SU-DHL-6 (cell line): ENCODE data around the gene EXOC3.

ENCODE experiments used
- H2AFZ ChIP-seq: fragments of 200-600 bp; sonication (generic); 2 replicates; pipeline ENCODE4 v1.6.1; 2014; ENCODE audit warnings: low read depth, mild to moderate bottlenecking, moderate library complexity, mixed read lengths, antibody characterized with exemption, low read length; ENCODE audit not compliant: severe bottlenecking
- H3F3A ChIP-seq: fragments of 200-600 bp; shearing (Covaris generic); 2 replicates; pipeline ENCODE4 v1.6.0; 2016; ENCODE audit warnings: antibody characterized with exemption, mild to moderate bottlenecking; ENCODE audit not compliant: insufficient read depth
- H3K27ac ChIP-seq: fragments of 200-600 bp; sonication (generic); 2 replicates; pipeline ENCODE4 v1.5.1; 2016; ENCODE audit warnings: low read depth, mild to moderate bottlenecking, low read length, moderate library complexity, mixed read lengths
- H3K27me3 ChIP-seq: fragments of 200-600 bp; sonication (generic), shearing (Covaris generic); 2 replicates; pipeline ENCODE4 v1.6.0; 2014; ENCODE audit warnings: mild to moderate bottlenecking, low read length
- H3K36me3 ChIP-seq: fragments of 200-600 bp; sonication (generic); 2 replicates; pipeline ENCODE4 v1.6.1; 2014; ENCODE audit warnings: mild to moderate bottlenecking, low read length, mixed read lengths
- H3K4me2 ChIP-seq: fragments of 300-600, 200-600 bp; shearing (Covaris generic), sonication (generic); 2 replicates; pipeline ENCODE4 v1.6.0; 2014; ENCODE audit warnings: low read length, low read depth, mild to moderate bottlenecking; ENCODE audit not compliant: poor library complexity, severe bottlenecking
- H3K4me3 ChIP-seq: fragments of 200-600 bp; sonication (generic); 2 replicates; pipeline ENCODE4 v1.5.1; 2014; ENCODE audit warnings: antibody characterized with exemption, low read length, mild to moderate bottlenecking, mixed read lengths; ENCODE audit not compliant: insufficient read depth, poor library complexity, severe bottlenecking
- H3K79me2 ChIP-seq: fragments of 200-600 bp; sonication (generic); 2 replicates; pipeline ENCODE4 v1.6.1; 2014; ENCODE audit warnings: mild to moderate bottlenecking, low read length, moderate library complexity; ENCODE audit not compliant: insufficient read depth
- H3K9ac ChIP-seq: fragments of 200-600 bp; sonication (generic); 2 replicates; pipeline ENCODE4 v1.7.0; 2014; ENCODE audit warnings: mild to moderate bottlenecking, low read length
- H3K9me2 ChIP-seq: fragments of 200-600 bp; sonication (generic); replicated peaks from 2 replicates; pipeline ENCODE4 v1.6.1; 2014; ENCODE audit warnings: low read length; ENCODE audit not compliant: insufficient read depth
- H3K9me3 ChIP-seq: fragments of 200-600 bp; sonication (generic); 2 replicates; pipeline ENCODE4 v1.6.1; 2014; ENCODE audit warnings: low read length, mixed read lengths; ENCODE audit not compliant: insufficient read depth
- H4K20me1 ChIP-seq: fragments of 200-600 bp; sonication (generic); 2 replicates; pipeline ENCODE4 v1.6.1; 2014; ENCODE audit warnings: low read depth, mild to moderate bottlenecking, antibody characterized with exemption, low read length, moderate library complexity, mixed read lengths
- CTCF ChIP-seq: fragments of 200-600 bp; sonication (generic); IDR thresholded peaks from one replicate; pipeline ENCODE4 v1.5.1; 2017; ENCODE audit warnings: antibody characterized with exemption, mild to moderate bottlenecking, low read length, moderate library complexity; ENCODE audit not compliant: insufficient read depth, poor library complexity, severe bottlenecking
- EZH2phosphoT487 ChIP-seq: fragments of 200-600 bp; sonication (generic), shearing (Covaris generic); conservative IDR thresholded peaks from 2 replicates; pipeline ENCODE4 v1.6.1; 2018; ENCODE audit warnings: mild to moderate bottlenecking, antibody characterized with exemption, low read length, moderate library complexity, mixed read lengths

EXOC3 gene

DNA sequence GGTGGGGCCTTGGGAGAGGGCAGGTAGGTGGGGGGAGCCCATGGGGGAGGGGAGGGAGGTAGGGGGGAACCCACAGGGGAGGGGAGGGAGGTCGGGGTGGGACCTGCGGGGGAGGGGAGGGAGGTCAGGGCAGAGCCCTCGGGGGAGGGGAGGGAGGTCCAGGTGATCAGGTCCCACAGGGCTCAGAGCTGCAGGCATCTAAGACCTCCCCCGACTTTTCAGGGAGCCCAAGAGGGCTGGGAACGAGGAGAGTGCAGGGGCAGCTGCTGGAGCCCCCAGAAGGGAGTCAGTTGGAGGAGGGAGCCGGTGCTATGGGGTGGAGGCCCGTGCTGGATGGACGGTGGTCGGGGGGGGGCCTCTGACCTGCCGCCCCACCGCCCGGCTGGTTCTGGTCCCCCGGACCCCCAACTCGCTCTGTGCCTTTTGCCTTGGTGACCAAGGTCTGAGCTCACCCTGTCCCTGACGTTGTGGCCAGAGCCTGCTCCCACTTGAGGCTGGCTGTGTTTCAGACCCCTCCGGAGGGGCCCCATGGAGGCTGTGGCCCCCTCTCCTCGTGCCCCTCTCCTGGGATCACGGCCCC lies 49.4 kb downstream of the EXOC3 start:
- H3K27ac ChIP-seq, result no peak overlapping the region
- no peaks in the 10 kb centered on the region for H3K27me3 ChIP-seq
- no peak overlapping the region for H3K9ac ChIP-seq
- H2AFZ ChIP-seq, result no peak overlapping the region
- no peaks in the 10 kb centered on the region for H3K9me3 ChIP-seq
- H3K79me2 ChIP-seq, result no peaks in the 10 kb centered on the region
- no peaks in the 10 kb centered on the region for H3K9me2 ChIP-seq
- H3K4me2 ChIP-seq, result no peak overlapping the region
- TF ChIP-seq CTCF (no peak), EZH2phosphoT487 (no peak)
- H3K4me3 ChIP-seq, result no peak overlapping the region
- no peaks in the 10 kb centered on the region for H3K36me3 ChIP-seq
- H3F3A ChIP-seq, result no peaks in the 10 kb centered on the region
- H4K20me1 ChIP-seq, result no peaks in the 10 kb centered on the region

GRCh38 chr5:493119-493701 lies 50.2 kb downstream of the EXOC3 start:
- no peak overlapping the region for H3K27ac ChIP-seq
- H3K4me3 ChIP-seq, result no peak overlapping the region
- no peaks in the 10 kb centered on the region for H3K27me3 ChIP-seq
- no peak overlapping the region for H3K9ac ChIP-seq
- H3K79me2 ChIP-seq, result no peaks in the 10 kb centered on the region
- H4K20me1 ChIP-seq, result no peaks in the 10 kb centered on the region
- no peaks in the 10 kb centered on the region for H3F3A ChIP-seq
- no peak overlapping the region for H3K4me2 ChIP-seq
- H3K36me3 ChIP-seq, result no peaks in the 10 kb centered on the region
- TF ChIP-seq EZH2phosphoT487 (no peak), CTCF (no peak)
- H3K9me2 ChIP-seq, result no peaks in the 10 kb centered on the region
- H2AFZ ChIP-seq, result no peak overlapping the region
- H3K9me3 ChIP-seq, result no peaks in the 10 kb centered on the region

- TF ChIP-seq CTCF (no peak), EZH2phosphoT487 (no peak)
- Histone ChIP-seq H2AFZ (no peak overlapping the region), H3K79me2 (no peaks in the 10 kb centered on the region), H3K36me3 (no peaks in the 10 kb centered on the region), H3K9me3 (no peaks in the 10 kb centered on the region), H3K4me2 (no peak overlapping the region), H3K27ac (no peak overlapping the region), H3F3A (no peaks in the 10 kb centered on the region), H4K20me1 (no peaks in the 10 kb centered on the region), H3K4me3 (no peak overlapping the region), H3K9ac (no peak overlapping the region), H3K9me2 (no peaks in the 10 kb centered on the region), H3K27me3 (no peaks in the 10 kb centered on the region)
Observed at GRCh38 chr5:493758-494157, 50.8 kb downstream of the EXOC3 start.
